ENCODE results near the gene LRRK2. TPM values are rescaled to one million over a fixed set of nuclear protein-coding genes. Genes with fewer than 3 reads are reported as not detected.

Gene LRRK2
- total and polyA plus RNA-seq, 5 experiments from 2014 or later, result 0.05 to 1.7 (median 0.75) TPM; not detected in 1

Other genes with a start within 250 kb of the LRRK2 start
- 1 to 10 TPM; 7.3 to 7.6 TPM for gene SLC2A13, start 118.9 kb upstream of the LRRK2 start, total RNA-seq
- 1 to 10 TPM; 1.4 to 1.6 (median 1.6) TPM for gene SLC2A13, start 118.9 kb upstream of the LRRK2 start, polyA plus RNA-seq

All from naive thymus-derived CD8-positive, alpha-beta T cell (primary cell).